HCT116 (cell line): ENCODE measurements around the gene CDK18. TPM values are rescaled to one million over a fixed set of nuclear protein-coding genes. Genes with fewer than 3 reads are reported as not detected.

Experiments
- ATAC-seq: fragments of 200-7000 bp; cut with Tn5 transposase; 2 replicates; pipeline ENCODE4 v1.9.1; 2020; ENCODE audit warnings: mild to moderate bottlenecking, moderate library complexity
- BruUV-seq: library from RNA; stranded (reverse); fragments of 400-500 nt; replicated peaks from 2 replicates; lab custom pipeline; 2021; lab: Mats Ljungman, UMichigan
- CTCF ChIA-PET: fragments of 300-600 bp; sonication (Branson Sonifier 250); formaldehyde crosslinking; loops from one replicate; lab custom pipeline; 2021; ENCODE audit warnings: antibody characterized with exemption; lab: Charles Lee
- POLR2A ChIA-PET: fragments of 300-600, 350-600 bp; sonication (Branson Sonifier 250); formaldehyde crosslinking; loops from one replicate; lab custom pipeline; 2021; ENCODE audit warnings: antibody characterized with exemption; lab: Charles Lee
- RAD21 ChIA-PET, 2 experiments: fragments of 300-600 bp; sonication (Branson Sonifier 250); formaldehyde crosslinking; loops; one replicate each; lab custom pipeline; 2023; ENCODE audit warnings: low total read pairs in 2 of 2; ENCODE audit not compliant: uncharacterized antibody in 2 of 2, unreplicated experiment in 2 of 2, low non-redundant PET in 1 of 2; lab: Charles Lee
- DNase-seq: peaks from one replicate; pipeline ENCODE4 v3.0.0-alpha.2; 2010; ENCODE audit warnings: low read depth, low spot score
- H2AFZ ChIP-seq: fragments of 200-600 bp; shearing (Covaris generic), sonication (generic); 2 replicates; pipeline ENCODE4 v1.6.1; 2017; ENCODE audit warnings: low read depth, mixed run types, mixed read lengths, antibody characterized with exemption, low read length; ENCODE audit not compliant: poor library complexity, severe bottlenecking
- H3K27ac ChIP-seq: 2 replicates; pipeline ENCODE4 v1.5.1; 2012; ENCODE audit warnings: low read depth, low read length
- H3K27me3 ChIP-seq: fragments of 200-600 bp; sonication (generic); 2 replicates; pipeline ENCODE4 v1.6.1; 2016; ENCODE audit warnings: mixed run types, low read length, mixed read lengths; ENCODE audit not compliant: insufficient read depth
- H3K36me3 ChIP-seq, 2 experiments: fragments of 200-500 bp in 1 of 2; fragments of 200-600 bp in 1 of 2; sonication (Bioruptor generic) in 1 of 2; sonication (generic) in 1 of 2; 2 replicates each; pipeline versions ENCODE4 v1.5.1 to v1.6.1; 2014 to 2016; ENCODE audit warnings: low read length in 2 of 2, inconsistent platforms in 1 of 2, mixed read lengths in 1 of 2, mixed run types in 1 of 2; ENCODE audit not compliant: insufficient read depth in 2 of 2, control insufficient read depth in 1 of 2
- H3K4me1 ChIP-seq, 2 experiments: fragments of 200-600 bp in 1 of 2; sonication (generic) in 1 of 2; 2 replicates each; pipeline versions ENCODE4 v1.5.1 to v1.6.1; 2012 to 2017; ENCODE audit warnings: low read length in 2 of 2, inconsistent platforms in 1 of 2, mild to moderate bottlenecking in 1 of 2, mixed read lengths in 1 of 2, mixed run types in 1 of 2, moderate library complexity in 1 of 2; ENCODE audit not compliant: insufficient read depth in 2 of 2, control insufficient read depth in 1 of 2
- H3K4me2 ChIP-seq: fragments of 200-600 bp; sonication (generic); 2 replicates; pipeline ENCODE4 v1.6.1; 2017; ENCODE audit warnings: mixed run types, low read length, mixed read lengths
- H3K4me3 ChIP-seq, 2 experiments: fragments of 200-600 bp in 1 of 2; sonication (generic) in 1 of 2; replicated peaks in 1 of 2; 2 replicates each; pipeline ENCODE4 v1.5.1; 2011 to 2016; ENCODE audit warnings: low read length in 2 of 2, control low read depth in 1 of 2, low read depth in 1 of 2, mild to moderate bottlenecking in 1 of 2, mixed read lengths in 1 of 2, mixed run types in 1 of 2
- H3K79me2 ChIP-seq: fragments of 200-600 bp; sonication (generic); 2 replicates; pipeline ENCODE4 v1.6.1; 2017; ENCODE audit warnings: mild to moderate bottlenecking, mixed run types, low read length, moderate library complexity, mixed read lengths; ENCODE audit not compliant: insufficient read depth
- H3K9ac ChIP-seq: fragments of 200-600 bp; sonication (generic); 2 replicates; pipeline ENCODE4 v1.6.1; 2016; ENCODE audit warnings: low read length, mixed read lengths
- H3K9me2 ChIP-seq: fragments of 200-600 bp; sonication (generic), shearing (Covaris generic); 2 replicates; pipeline ENCODE4 v1.6.1; 2017; ENCODE audit warnings: mixed run types, mild to moderate bottlenecking, moderate library complexity; ENCODE audit not compliant: insufficient read depth
- H3K9me3 ChIP-seq, 2 experiments: fragments of 200-500 bp in 1 of 2; fragments of 200-600 bp in 1 of 2; sonication (Bioruptor generic) in 1 of 2; sonication (generic) in 1 of 2; 2 replicates each; pipeline ENCODE4 v1.6.1; 2014 to 2017; ENCODE audit warnings: low read length in 2 of 2, mixed read lengths in 2 of 2, inconsistent platforms in 1 of 2, low read depth in 1 of 2, mild to moderate bottlenecking in 1 of 2, mixed run types in 1 of 2, moderate library complexity in 1 of 2; ENCODE audit not compliant: control insufficient read depth in 1 of 2, insufficient read depth in 1 of 2
- H4K20me1 ChIP-seq: fragments of 200-600 bp; sonication (generic), shearing (Covaris generic); 2 replicates; pipeline ENCODE4 v1.6.1; 2017; ENCODE audit warnings: mixed run types, mild to moderate bottlenecking, moderate library complexity; ENCODE audit not compliant: insufficient read depth
- ATF3 ChIP-seq: IDR thresholded peaks from 2 replicates; pipeline ENCODE4 v1.6.1; 2012
- CBX3 ChIP-seq: IDR thresholded peaks from 2 replicates; pipeline ENCODE4 v1.6.1; 2012; ENCODE audit warnings: low read depth
- CEBPB ChIP-seq: IDR thresholded peaks from 2 replicates; pipeline ENCODE4 v1.6.1; 2012; ENCODE audit warnings: low read depth
- EGR1 ChIP-seq: IDR thresholded peaks from 2 replicates; pipeline ENCODE4 v1.6.1; 2012; ENCODE audit warnings: low read depth
- ELF1 ChIP-seq: IDR thresholded peaks from 2 replicates; pipeline ENCODE4 v1.6.1; 2012; ENCODE audit warnings: low read depth, borderline replicate concordance
- EZH2 ChIP-seq: fragments of 200-600 bp; sonication (generic); IDR thresholded peaks from 2 replicates; pipeline ENCODE4 v1.6.1; 2017; ENCODE audit warnings: antibody characterized with exemption, mixed run types
- EZH2phosphoT487 ChIP-seq: fragments of 200-600 bp; IDR thresholded peaks from 2 replicates; pipeline ENCODE4 v1.6.1; 2018; ENCODE audit warnings: antibody characterized with exemption, borderline replicate concordance
- JUND ChIP-seq: IDR thresholded peaks from 2 replicates; pipeline ENCODE4 v1.6.1; 2012
- MAX ChIP-seq: IDR thresholded peaks from 2 replicates; pipeline ENCODE4 v1.6.1; 2012
- RAD21 ChIP-seq: IDR thresholded peaks from 2 replicates; pipeline ENCODE4 v1.6.1; 2012; ENCODE audit warnings: low read depth, mild to moderate bottlenecking
- REST ChIP-seq: IDR thresholded peaks from 2 replicates; pipeline ENCODE4 v1.6.1; 2012; ENCODE audit warnings: low read depth
- SIN3A ChIP-seq: IDR thresholded peaks from 2 replicates; pipeline ENCODE4 v1.6.1; 2012; ENCODE audit warnings: low read depth
- SP1 ChIP-seq: IDR thresholded peaks from 2 replicates; pipeline ENCODE4 v1.6.1; 2012; ENCODE audit warnings: low read depth
- SRF ChIP-seq: IDR thresholded peaks from 2 replicates; pipeline ENCODE4 v1.6.1; 2012; ENCODE audit warnings: low read depth
- TCF7L2 ChIP-seq: IDR thresholded peaks from 2 replicates; pipeline ENCODE4 v1.7.0; 2011; ENCODE audit warnings: borderline replicate concordance, inconsistent platforms; ENCODE audit not compliant: insufficient read depth, insufficient read length; ENCODE audit errors: extremely low read depth
- YY1 ChIP-seq: IDR thresholded peaks from 2 replicates; pipeline ENCODE4 v1.6.1; 2011; ENCODE audit warnings: low read length, low read depth, moderate library complexity, mild to moderate bottlenecking; ENCODE audit not compliant: insufficient replicate concordance; ENCODE audit errors: extremely low read depth
- ZFX ChIP-seq: fragments of 450-650 bp; IDR thresholded peaks from 2 replicates; pipeline ENCODE4 v1.6.1; 2017
- ZNF274 ChIP-seq: fragments of 200-500 bp; sonication (Bioruptor generic); IDR thresholded peaks from 2 replicates; pipeline ENCODE4 v1.6.1; 2014; ENCODE audit warnings: mild to moderate bottlenecking, low read depth, low read length, inconsistent platforms
- intact Hi-C: fragments of 100-400 bp; cut with micrococcal nuclease; formaldehyde crosslinking; loops from 2 replicates; pipeline ENCODE4 v1.10.0; 2022
- total RNA-seq: library from RNA; stranded (reverse); gene quantifications from one replicate; pipeline ENCODE4 v1.2.1, GENCODE V29; 2021; ENCODE audit not compliant: unreplicated experiment

Gene CDK18
- total RNA-seq, 1 experiment from 2014 or later = 32.0 TPM

- no peak overlapping the region for H3K4me2 ChIP-seq
These were observed 31.0 kb upstream of the CDK18 start for GRCh38 chr1:205473475-205473874.

GRCh38 chr1:205473966-205474365 lies 30.5 kb upstream of the CDK18 start:
- intact Hi-C loops = no loop called here
- RAD21 ChIA-PET = interaction anchor here in 1 of 2 experiments (0.7 kb wide), 1 partner anchor 259 kb away, joined by 4 read pairs; no protein-coding TSS in a partner anchor
- H3K36me3 ChIP-seq = no peaks in the 10 kb centered on the region
- H3K4me2 ChIP-seq = no peak overlapping the region
- no TSS peak for BruUV-seq
- no peak for ATAC-seq
- H3K4me1 ChIP-seq = peaks cover 10 to 15% of the 10 kb centered on the region in 2 experiments
- no peaks in the 10 kb centered on the region for H3K79me2 ChIP-seq
- no peaks in the 10 kb centered on the region for H3K9me2 ChIP-seq
- POLR2A ChIA-PET = no interaction called here
- H3K4me3 ChIP-seq = no peak overlapping the region
- no peak overlapping the region for H3K9ac ChIP-seq
- H3K27ac ChIP-seq = no peak overlapping the region
- no peaks in the 10 kb centered on the region for H3K27me3 ChIP-seq
- DNase-seq = no peak
- no peak overlapping the region for H2AFZ ChIP-seq
- peaks cover 0 to 8% of the 10 kb centered on the region in 2 experiments; a peak in 1 of 4 replicates for H3K9me3 ChIP-seq
- H4K20me1 ChIP-seq = no peaks in the 10 kb centered on the region
- CTCF ChIA-PET = no interaction called here
- TF ChIP-seq ZNF274 = no peak
- TF ChIP-seq REST = no peak
- no peak for TF ChIP-seq SP1
- no peak for TF ChIP-seq SIN3A
- no peak for TF ChIP-seq ZFX
- TF ChIP-seq SRF = no peak
- no peak for TF ChIP-seq TCF7L2
- no peak for TF ChIP-seq ELF1
- no peak for TF ChIP-seq RAD21
- TF ChIP-seq YY1 = no peak
- no peak for TF ChIP-seq CBX3
- TF ChIP-seq MAX = no peak
- TF ChIP-seq ATF3 = no peak
- no peak for TF ChIP-seq CEBPB
- no peak for TF ChIP-seq EGR1
- no peak for TF ChIP-seq JUND
- no peak for TF ChIP-seq EZH2phosphoT487

More at GRCh38 chr1:205473475-205473874, 31.0 kb upstream of the CDK18 start:
- intact Hi-C loops = no loop called here
- no peak for ATAC-seq
- Histone ChIP-seq H4K20me1 (no peaks in the 10 kb centered on the region), H3K9me3 (peaks cover 0 to 8% of the 10 kb centered on the region in 2 experiments; a peak in 1 of 4 replicates), H3K4me3 (no peak overlapping the region), H2AFZ (no peak overlapping the region), H3K36me3 (no peaks in the 10 kb centered on the region), H3K4me1 (peaks cover 10 to 14% of the 10 kb centered on the region in 2 experiments), H3K27me3 (no peaks in the 10 kb centered on the region), H3K9me2 (no peaks in the 10 kb centered on the region), H3K9ac (no peak overlapping the region), H3K27ac (no peak overlapping the region), H3K79me2 (no peaks in the 10 kb centered on the region)
- ChIA-PET POLR2A (no interaction called here), RAD21 (no interaction called here), CTCF (interaction anchor here (1.2 kb wide), 1 partner anchor 12 kb away, joined by 3 read pairs; no protein-coding TSS in a partner anchor)
- DNase-seq = no peak
- BruUV-seq = no TSS peak
- TF ChIP-seq EZH2phosphoT487 (no peak), YY1 (no peak), EZH2 (no peak), ZFX (no peak), SRF (no peak)
- TF ChIP-seq, all 23 proteins: peak for 0
